Mammary epithelial cell (primary cell): Measurements from ENCODE around the gene CAPN6.

ENCODE experiments used
- EZH2 ChIP-seq: IDR thresholded peaks from 2 replicates; pipeline ENCODE4 v1.6.1; 2012; ENCODE audit warnings: low read length, inconsistent platforms, borderline replicate concordance
- TF ChIP-seq, protein P1 (sequence below), 2 donors: IDR thresholded peaks in 1 of 2; conservative IDR thresholded peaks in 1 of 2; 2 replicates each; pipeline ENCODE4 v1.5.1; 2011 to 2012; ENCODE audit warnings: inconsistent platforms in 2 of 2, low read length in 2 of 2, mild to moderate bottlenecking in 2 of 2, control low read depth in 1 of 2, low read depth in 1 of 2; ENCODE audit not compliant: insufficient read depth in 1 of 2; ENCODE audit errors: extremely low read depth in 1 of 2

DNA sequence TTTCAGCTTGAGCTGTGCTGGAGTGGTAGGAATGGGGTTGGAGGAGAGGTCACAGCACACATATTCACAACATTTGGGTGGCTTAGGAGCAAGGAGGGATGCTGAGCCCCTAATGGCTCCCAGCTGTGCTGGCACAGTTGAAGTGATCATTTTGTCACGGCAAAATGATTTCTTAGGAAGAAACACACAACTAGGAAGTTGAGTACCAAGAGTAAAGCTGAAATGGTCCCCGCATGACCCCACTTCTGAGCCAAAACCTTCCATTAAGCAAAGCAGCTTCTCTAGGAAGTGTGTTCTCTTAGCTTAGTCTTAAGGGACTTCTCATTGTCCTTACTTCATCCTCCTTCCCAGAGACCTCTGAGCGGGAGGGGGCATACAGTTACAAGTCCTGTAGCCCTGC lies 12.6 kb downstream of the CAPN6 start:
- TF ChIP-seq EZH2: no peak
- TF ChIP-seq, protein P1, sequence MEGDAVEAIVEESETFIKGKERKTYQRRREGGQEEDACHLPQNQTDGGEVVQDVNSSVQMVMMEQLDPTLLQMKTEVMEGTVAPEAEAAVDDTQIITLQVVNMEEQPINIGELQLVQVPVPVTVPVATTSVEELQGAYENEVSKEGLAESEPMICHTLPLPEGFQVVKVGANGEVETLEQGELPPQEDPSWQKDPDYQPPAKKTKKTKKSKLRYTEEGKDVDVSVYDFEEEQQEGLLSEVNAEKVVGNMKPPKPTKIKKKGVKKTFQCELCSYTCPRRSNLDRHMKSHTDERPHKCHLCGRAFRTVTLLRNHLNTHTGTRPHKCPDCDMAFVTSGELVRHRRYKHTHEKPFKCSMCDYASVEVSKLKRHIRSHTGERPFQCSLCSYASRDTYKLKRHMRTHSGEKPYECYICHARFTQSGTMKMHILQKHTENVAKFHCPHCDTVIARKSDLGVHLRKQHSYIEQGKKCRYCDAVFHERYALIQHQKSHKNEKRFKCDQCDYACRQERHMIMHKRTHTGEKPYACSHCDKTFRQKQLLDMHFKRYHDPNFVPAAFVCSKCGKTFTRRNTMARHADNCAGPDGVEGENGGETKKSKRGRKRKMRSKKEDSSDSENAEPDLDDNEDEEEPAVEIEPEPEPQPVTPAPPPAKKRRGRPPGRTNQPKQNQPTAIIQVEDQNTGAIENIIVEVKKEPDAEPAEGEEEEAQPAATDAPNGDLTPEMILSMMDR (conservative IDR thresholded peaks at IDR 0.05 in 1 of 2, IDR thresholded peaks at IDR 0.05 in 1 of 2; ENCODE audit: extremely low read depth in 1 of 2, insufficient read depth in 1 of 2, low read depth in 1 of 2, low read length in 2 of 2): no peak
